Fibroblast of gingiva (primary cell): ENCODE data around the gene PXN.

Experiments used
- DNase-seq: peaks from one replicate; pipeline ENCODE4 v3.0.0-alpha.2; 2011; ENCODE audit warnings: low read depth

PXN gene

GRCh38 chr12:120172053-120172452 lies 93.5 kb downstream of the PXN start:
- no peak for DNase-seq

- DNase-seq, result no peak
Measured at GRCh38 chr12:120170631-120171030, 94.9 kb downstream of the PXN start.

- DNase-seq, result no peak
Measured at GRCh38 chr12:120169946-120170345, 95.6 kb downstream of the PXN start.

GRCh38 chr12:120168337-120168736 lies 97.2 kb downstream of the PXN start:
- DNase-seq, result no peak

- no peak for DNase-seq
Measured at GRCh38 chr12:120167529-120168095, 97.9 kb downstream of the PXN start.

- DNase-seq, result no peak
Measured at GRCh38 chr12:120164293-120164692, 101.2 kb downstream of the PXN start.

- no peak for DNase-seq
Measured at GRCh38 chr12:120162763-120163162, 102.8 kb downstream of the PXN start.

GRCh38 chr12:120161852-120162251 lies 103.7 kb downstream of the PXN start:
- no peak for DNase-seq
